ENCODE data around the gene FOXO4. TPM values are rescaled to one million over a fixed set of nuclear protein-coding genes. Genes with fewer than 3 reads are reported as not detected.

The FOXO4 gene
- total RNA-seq, 4 donors from 2014 or later = 14.9 to 18.8 (median 16.9) TPM

DNA sequence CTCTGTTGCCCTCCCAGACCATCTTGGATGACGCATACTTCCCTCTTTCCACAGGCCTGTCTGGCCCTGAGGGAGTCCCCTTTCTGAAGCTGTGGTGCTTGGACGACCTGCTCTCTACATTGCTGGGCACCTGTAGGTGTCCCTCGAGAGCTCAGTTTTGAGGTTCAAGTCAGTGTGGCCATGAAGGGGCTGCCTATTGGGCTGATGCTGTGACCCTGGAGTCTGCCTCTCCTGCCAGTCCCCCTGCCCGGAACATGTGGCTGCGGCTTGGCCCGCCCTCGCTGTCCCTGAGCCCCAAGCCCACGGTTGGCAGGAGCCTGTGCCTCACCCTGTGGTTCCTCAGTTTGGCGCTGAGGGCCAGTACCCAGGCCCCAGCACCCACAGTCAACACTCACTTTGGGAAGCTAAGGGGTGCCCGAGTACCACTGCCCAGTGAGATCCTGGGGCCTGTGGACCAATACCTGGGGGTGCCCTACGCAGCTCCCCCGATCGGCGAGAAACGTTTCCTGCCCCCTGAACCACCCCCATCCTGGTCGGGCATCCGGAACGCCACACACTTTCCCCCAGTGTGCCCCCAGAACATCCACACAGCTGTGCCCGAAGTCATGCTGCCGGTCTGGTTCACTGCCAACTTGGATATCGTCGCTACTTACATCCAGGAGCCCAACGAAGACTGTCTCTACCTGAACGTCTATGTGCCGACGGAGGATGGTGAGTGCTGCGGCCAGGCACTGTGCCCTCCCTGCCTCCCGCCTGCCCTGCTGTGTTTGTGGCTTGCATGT lies 52.0 kb downstream of the FOXO4 start:
- no peak overlapping the region for H3K4me3 ChIP-seq (replicated peaks in 1 of 3)
- no peaks in the 10 kb centered on the region for H3K27me3 ChIP-seq
- H3K4me1 ChIP-seq = peaks cover 0 to 7% of the 10 kb centered on the region in 2 donors
- H3K9me3 ChIP-seq = no peaks in the 10 kb centered on the region
- H3K27ac ChIP-seq = no peak overlapping the region
- H3K36me3 ChIP-seq = no peaks in the 10 kb centered on the region
- no peak for TF ChIP-seq POLR2A (IDR thresholded peaks at IDR 0.05)
- TF ChIP-seq CTCF (IDR thresholded peaks at IDR 0.05) = no peak
- DNase-seq = no peak
- 88 to 100% methylated on average over 1 to 14 of the region's 28 CpGs for WGBS, 2 donors
- intact Hi-C loops (cut with DNase I) = no loop called here

GRCh38 chrX:71148278-71148663 lies 52.6 kb downstream of the FOXO4 start:
- intact Hi-C loops (cut with DNase I) = no loop called here
- DNase-seq = no peak
- Histone ChIP-seq H3K4me1 (peaks cover 0 to 7% of the 10 kb centered on the region in 2 donors), H3K4me3 (replicated peaks in 1 of 3) (no peak overlapping the region), H3K27ac (no peak overlapping the region), H3K36me3 (no peaks in the 10 kb centered on the region), H3K9me3 (no peaks in the 10 kb centered on the region), H3K27me3 (no peaks in the 10 kb centered on the region)
- no peak for TF ChIP-seq POLR2A (IDR thresholded peaks at IDR 0.05)
- no peak for TF ChIP-seq CTCF (IDR thresholded peaks at IDR 0.05)
- 79% methylated on average over 6 of the region's 8 CpGs; no CpG with 5 or more reads in 1 of the 2 donors for WGBS, 2 donors

GRCh38 chrX:71151366-71151765 lies 55.7 kb downstream of the FOXO4 start:
- no peaks in the 10 kb centered on the region for H3K36me3 ChIP-seq
- intact Hi-C loops (cut with DNase I) = no loop called here
- no peaks in the 10 kb centered on the region for H3K4me1 ChIP-seq
- TF ChIP-seq CTCF (IDR thresholded peaks at IDR 0.05) = no peak
- 70 to 87% methylated on average over 4 to 7 of the region's 7 CpGs for WGBS, 2 donors
- no peaks in the 10 kb centered on the region for H3K9me3 ChIP-seq
- H3K27me3 ChIP-seq = no peaks in the 10 kb centered on the region
- DNase-seq = no peak
- H3K27ac ChIP-seq = no peak overlapping the region
- H3K4me3 ChIP-seq (replicated peaks in 1 of 3) = no peak overlapping the region

Small RNA genes within 50 kb of the gene (small RNA-seq; reads per million reads assigned to genes)
- gene CXorf65 = not detected

Other genes with a start within 250 kb of the FOXO4 start
- not detected for gene TEX11, start 187.1 kb upstream of the FOXO4 start, total RNA-seq
- under 1 TPM in 1 of 4 donors, not detected in 3; 0.11 TPM for gene SLC7A3, start 164.8 kb upstream of the FOXO4 start, total RNA-seq
- gene SNX12, start 27.5 kb upstream of the FOXO4 start, total RNA-seq = 10 to 100 TPM; 45.0 to 65.7 (median 51.7) TPM
- not detected for gene CXorf65, start 10.9 kb downstream of the FOXO4 start, total RNA-seq
- gene IL2RG, start 15.7 kb downstream of the FOXO4 start, total RNA-seq = 10 to 100 TPM in 1 of 4 donors, 1 to 10 TPM in 3; 2.1 to 14.8 (median 4.8) TPM
- gene MED12, start 22.7 kb downstream of the FOXO4 start, total RNA-seq = 10 to 100 TPM; 31.3 to 50.5 (median 42.9) TPM
- under 1 TPM; 0.13 to 0.46 (median 0.39) TPM for gene NLGN3, start 49.0 kb downstream of the FOXO4 start, total RNA-seq
- gene GJB1, start 127.4 kb downstream of the FOXO4 start, total RNA-seq = not detected
- 10 to 100 TPM; 17.7 to 27.4 (median 20.5) TPM for gene ZMYM3, start 158.3 kb downstream of the FOXO4 start, total RNA-seq
- 100 to 1,000 TPM; 221 to 281 (median 255) TPM for gene NONO, start 187.8 kb downstream of the FOXO4 start, total RNA-seq
- gene ITGB1BP2, start 205.9 kb downstream of the FOXO4 start, total RNA-seq = 1 to 10 TPM in 1 of 4 donors, under 1 TPM in 2, not detected in 1; 0.33 to 1.0 (median 0.67) TPM

All from thyroid gland (tissue), 4 donors.